Posterior cingulate gyrus (tissue), 11 donors: ENCODE measurements around the gene ANKRD10.

ENCODE experiments used
- DNase-seq, 10 donors: peaks; one replicate each; pipeline versions ENCODE4 v3.0.0 to v3.0.0-alpha.2; 2020 to 2021; ENCODE audit warnings: mixed read lengths in 3 of 10
- intact Hi-C: fragments of 100-400 bp; cut with DNase I; formaldehyde crosslinking; loops from one replicate; pipeline ENCODE4 v1.15.1; 2023

ANKRD10 gene

DNA sequence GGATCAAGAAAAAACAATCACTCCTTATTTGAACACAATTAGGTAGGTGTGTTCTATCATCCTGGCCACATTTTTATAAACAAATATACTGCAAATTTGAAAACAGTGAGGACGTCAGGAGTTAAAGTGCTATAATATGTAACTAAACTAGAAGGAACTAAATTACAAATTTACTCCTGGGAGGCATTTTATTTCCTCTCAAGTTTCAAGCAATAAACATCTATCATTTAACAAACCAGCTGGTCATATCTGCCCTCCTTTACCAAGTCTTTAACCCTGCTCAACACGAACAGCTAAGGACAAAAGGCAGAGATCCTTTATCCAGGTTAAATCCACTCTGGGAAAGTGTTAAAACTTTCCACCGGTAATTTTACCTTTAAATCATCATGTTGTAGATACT is 26.5 kb downstream of the ANKRD10 start:
- no peak for DNase-seq
- intact Hi-C loops = no loop called here

DNA sequence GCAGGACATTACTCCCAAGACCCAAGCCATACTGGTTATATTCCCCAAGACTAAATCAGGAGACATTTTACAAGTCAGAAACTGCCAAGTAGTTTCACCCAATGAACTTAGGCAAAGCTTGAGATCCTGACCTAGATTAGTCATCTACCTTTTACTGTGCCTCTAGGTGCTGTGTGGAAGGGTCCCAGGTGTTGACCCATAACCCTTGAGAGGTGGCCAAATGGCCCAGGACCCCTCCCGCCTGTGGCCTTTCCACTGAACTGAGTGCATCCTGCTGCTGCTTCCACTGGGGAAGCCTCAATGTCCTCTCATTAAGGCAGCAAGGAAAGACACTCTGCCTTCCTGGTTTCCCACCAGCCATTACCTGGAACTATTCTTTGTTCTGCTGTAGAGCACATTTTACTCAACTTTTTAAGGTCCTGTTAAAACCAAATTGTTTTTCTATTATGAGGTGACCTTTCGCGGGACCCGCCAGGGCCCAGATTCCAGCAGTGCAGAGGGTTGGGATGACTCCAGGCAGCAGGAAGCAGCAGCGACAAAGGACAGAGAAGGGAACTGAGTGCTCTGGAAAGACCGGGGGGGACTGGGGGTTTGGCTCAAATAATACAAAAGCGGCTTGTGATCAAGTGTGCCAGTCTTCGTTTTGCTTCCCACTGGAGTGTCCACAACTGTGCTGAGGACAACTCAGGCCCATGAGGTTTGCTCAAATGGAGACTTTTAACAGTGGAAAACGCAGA is 27.1 kb downstream of the ANKRD10 start:
- peak in 5 of 10 donors; percentile 35 to 85 (median 60) for DNase-seq
- intact Hi-C loops = no loop called here

DNA sequence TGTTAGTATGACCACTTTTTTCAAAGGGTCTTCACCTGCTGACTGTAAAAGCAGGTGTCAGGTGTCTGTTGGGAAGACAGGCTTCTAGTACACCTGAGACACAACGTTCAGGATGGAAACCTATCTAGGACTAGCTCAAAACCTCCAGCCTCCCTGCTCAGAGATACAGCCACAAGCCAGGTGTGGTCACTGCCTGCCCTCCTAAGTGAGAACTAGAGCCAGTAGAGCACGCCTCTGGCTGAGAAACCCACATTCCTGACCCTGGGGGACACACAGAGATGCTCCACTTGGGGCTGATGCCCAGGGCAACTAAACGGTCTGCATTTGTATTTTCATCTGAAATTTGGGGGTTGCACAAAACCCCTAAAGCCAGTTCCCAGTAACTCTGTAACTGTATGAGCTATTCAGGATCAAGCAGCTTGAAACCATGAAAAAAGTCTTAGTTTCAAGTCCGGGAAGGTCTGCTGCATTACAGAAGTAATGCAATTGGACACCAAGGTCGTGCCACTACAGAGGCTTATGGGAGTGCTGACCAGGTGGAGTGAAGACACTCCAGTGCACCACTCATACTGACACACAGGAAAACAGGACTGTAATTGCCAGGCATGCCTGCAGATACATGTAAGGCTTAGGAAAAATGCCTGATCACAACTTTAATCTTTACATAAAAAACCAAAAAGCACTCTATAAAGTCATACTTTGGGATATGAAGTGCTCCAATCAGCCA is 27.8 kb downstream of the ANKRD10 start:
- intact Hi-C loops = no loop called here
- no peak for DNase-seq

DNA sequence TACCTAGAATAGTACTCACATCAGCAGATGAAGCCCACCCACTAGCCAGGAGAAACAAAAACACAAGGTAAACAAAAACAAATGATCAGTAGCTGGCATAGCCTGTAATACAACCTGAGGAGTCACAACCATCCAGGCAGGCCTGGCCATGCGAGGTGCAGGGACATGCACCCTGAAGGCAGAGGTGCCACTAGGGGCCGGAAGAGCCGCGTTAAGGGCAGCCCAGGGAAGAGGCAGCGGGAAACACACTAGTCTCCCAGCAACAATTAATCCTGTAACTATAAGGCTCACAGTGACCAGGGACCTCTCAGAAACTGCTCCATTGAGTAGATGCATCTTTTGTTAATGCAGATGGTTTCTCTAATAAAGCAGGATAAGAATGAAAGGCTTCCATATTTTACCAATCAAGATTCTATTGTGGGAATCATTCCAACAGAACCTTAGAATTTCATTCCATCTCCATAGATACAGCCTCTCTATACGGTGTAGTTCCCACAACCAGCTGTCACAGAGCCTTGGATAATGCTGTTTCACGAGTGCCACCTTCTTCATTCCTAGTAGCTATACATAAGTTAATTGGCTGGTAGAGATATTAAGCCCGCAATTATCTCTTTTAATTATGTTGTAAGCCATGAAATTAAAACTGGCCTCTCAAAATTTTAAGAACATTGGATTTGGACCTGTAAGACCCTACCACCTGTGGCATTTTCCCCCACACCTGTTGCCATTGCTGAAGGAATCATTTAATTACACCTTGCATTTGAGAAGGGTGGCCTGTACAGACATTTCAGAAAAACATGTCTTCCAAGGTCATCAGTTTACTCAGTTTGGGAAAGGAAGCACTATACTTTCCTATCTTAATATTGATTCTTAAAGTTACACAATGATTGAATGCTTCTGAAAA is 28.7 kb downstream of the ANKRD10 start:
- no peak for DNase-seq
- intact Hi-C loops = no loop called here

DNA sequence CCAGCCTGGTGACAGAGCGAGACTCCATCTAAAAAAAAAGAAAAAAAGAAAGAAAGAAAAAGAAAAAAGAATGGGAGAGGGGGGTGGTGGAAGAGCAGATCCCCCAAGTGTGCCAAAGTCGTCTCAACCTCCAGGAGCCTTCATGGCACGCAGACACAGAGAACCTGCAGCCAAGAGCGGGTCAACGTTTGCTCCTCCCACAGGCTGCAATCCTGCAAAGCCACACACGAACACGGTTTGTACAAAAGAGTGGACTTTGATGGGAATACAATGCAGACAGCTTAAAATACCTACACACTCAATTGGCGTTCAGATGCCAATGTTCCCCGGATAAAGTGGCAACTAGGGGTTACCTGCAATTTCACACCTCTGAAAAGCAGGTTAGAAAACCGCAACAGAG is 29.4 kb downstream of the ANKRD10 start:
- intact Hi-C loops = no loop called here
- no peak for DNase-seq

DNA sequence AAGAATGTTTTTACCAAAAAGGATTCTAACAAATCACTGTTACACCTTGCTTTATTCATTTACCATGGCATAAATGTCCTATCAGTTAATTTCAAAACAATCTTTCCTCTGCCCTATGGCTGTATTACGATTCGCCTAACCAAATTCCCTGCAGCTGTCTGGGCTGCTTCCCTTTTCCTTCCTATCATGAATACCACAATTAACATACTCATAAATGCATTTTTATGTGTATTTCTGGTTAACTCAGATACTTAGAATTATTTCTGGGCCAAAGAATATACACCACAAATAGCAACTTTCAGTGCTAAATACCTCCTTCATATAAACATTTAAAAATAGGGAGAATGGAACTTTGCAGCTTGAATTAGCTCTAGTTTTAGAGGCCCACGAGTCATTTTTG is 30.4 kb downstream of the ANKRD10 start:
- DNase-seq = no peak
- intact Hi-C loops = no loop called here

DNA sequence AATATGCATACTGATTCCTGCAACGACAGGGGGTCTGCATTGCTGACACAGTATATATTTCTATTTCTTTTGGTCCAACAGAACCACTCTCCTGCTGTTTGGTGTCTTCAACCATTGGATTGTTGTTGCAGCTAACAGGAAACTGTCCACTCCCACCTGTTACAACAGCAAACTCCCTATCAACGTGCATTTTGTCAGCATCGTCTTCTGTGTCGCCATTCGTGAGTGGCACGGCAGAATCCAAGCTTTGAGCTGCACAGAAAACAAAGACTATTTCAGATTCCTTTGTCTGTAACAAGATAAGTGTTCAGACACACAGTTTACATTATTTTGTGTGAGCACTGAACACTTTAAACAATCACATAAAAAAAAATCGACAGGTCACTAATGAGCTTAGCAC is 31.3 kb downstream of the ANKRD10 start:
- intact Hi-C loops = no loop called here
- DNase-seq = no peak

DNA sequence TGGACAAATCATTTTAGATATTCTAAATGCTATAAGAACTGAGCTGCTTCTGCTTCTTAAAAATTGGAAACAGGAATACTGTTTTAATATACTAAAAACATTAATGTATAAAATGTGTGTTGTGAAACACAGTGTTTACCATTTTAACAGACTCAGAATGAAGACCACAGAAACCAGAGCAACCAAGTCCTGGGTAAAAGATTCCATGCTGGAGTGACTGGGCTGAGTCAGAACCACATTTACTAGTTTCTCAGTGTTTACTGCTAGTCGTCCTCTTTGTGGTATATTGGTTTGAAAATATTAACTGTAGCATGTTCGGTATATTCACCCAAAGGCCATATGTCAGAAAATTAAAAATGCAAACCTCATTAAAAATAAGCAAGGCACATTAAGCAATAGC is 31.9 kb downstream of the ANKRD10 start:
- DNase-seq = no peak
- intact Hi-C loops = no loop called here

DNA sequence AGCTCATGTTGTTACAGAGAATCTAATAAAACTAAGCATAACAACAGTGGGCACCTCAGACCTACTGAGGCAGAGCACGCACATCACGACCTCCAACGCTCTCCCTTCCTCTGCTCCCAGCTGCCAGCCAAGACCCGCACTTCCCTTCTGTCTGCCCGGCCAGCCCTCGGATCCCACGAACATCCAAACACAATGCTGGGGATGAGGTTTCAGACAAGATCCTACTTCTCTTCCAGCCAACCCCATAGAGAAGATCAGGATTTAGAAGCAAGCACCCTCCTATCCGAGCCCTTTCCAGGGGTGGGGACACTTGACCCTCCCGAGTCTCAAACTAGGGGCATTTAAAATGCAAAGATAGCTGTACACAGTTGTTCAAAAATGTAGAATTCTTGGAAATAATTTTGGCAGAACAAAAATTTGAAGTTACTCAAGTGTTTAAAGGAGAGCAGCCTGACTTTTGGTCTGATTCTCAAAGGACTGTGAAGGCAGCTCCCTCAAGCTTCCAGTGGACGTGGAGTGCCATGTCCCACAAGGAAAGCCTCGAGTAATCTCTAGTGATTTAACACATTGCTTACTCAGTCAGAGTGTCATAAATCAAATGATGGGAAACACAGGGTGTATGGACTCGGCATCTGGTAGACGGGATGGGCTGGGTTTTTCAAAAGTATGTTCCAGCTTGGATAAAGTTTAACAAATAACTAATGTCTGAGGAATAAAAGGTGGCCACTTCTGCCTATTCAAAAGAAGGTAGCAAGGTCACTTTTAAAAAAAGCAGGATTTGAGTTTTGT is 32.8 kb downstream of the ANKRD10 start:
- no peak for DNase-seq
- intact Hi-C loops = no loop called here

DNA sequence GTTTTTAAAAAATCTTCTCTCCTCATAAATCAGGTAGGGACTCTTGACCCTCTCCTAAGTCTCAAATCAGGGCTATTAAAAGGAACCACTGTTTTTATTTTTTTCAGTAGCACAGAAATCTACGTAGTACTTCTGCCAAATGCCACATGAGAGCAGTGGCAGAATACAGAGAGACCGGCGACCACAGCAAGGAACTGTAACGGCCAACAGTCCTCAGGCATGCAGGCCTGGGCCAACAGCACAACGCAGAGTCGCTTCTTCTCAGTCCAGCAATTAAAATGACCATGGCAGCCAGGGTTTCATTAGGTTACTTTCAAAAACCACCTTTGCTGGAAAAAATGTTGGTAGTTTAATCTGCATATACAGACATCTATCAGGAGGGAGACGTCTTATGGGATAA is 34.2 kb downstream of the ANKRD10 start:
- intact Hi-C loops = no loop called here
- DNase-seq = peak in 1 of 10 donors; percentile 82

DNA sequence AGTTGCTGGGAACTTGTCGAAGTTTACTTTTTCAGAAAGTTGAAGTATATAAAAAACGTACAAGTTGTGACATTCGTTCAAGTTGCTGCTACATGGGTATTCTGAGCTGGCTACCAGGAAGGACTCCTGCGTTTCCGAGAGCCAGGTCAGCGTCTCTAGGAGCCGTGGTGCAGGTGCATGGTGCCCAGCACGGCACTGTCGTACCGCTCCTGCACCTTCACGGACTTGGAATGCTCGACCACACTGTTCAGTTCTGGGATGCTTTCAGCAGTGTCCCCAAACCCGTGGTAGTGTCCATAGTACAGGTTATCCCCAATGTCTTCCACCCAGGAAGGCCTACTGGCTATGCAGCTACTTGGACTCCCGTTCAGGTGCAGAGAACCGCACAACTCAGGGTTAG is 35.4 kb downstream of the ANKRD10 start:
- intact Hi-C loops = no loop called here

DNA sequence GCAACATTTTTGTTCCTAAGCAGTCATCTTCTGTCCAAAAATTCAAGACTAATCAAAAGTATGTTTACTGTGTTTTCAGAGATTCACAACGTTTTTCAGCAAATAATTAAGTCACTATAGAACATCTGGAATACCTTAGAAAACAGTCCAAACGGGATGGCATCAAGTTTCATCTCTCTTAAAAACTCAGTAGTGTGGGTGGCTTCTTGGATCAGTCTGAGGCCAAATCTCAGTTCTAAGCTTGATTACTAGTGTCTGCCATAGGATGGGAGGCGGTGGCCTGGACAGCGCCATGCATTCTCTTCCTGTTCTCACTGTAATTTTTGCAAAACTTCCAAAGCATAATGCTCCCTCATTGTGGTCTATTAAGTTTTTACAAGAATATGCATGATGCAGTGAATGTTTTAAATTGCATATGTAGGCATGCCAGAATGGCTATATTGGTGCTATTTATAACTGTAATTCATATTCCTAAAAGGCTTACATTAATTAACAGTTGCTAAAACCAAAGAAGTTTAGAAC is 37.1 kb downstream of the ANKRD10 start:
- intact Hi-C loops = no loop called here
- DNase-seq = no peak

More for the DNA sequence above, 35.4 kb downstream of the ANKRD10 start:
- no peak for DNase-seq

DNA sequence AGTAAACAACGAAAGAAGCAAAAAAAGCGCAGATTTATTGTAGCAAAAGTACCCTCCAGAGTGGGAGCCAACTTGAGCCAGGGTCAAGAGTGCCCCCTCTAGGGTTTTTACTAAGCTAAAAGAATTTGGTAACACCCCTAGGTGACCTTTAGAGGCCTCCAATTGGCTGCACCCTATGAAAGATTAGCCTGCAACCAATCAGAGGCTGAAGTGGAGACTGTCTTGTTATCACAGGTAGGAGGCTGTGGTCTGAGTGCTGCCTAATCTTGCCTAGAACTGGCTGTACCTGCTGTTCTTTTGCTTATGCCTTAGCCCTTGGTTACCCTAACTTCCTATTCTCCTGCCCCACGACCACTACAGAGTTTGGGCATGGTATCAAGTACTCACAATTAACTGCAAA is 38.3 kb downstream of the ANKRD10 start:
- intact Hi-C loops = no loop called here
- DNase-seq = no peak

DNA sequence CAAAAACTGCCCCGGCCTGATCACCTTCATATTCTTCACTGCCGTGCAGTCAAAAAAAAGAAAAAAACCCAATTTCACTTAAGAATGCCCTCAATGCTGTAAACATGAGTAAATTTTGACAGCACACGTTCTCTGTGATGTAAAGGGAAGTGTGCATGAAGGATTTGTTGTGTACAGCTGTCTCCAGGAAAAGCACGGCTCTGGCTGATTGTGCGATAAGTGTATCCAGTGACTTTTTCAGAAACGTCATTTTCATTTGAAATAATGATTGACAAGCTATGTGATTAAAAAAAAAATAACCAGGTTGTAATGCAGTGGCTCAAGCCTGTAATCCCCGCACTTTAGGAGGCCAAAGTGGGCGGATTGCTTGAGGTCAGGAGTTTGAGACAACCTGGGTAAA is 39.6 kb downstream of the ANKRD10 start:
- intact Hi-C loops = no loop called here

DNA sequence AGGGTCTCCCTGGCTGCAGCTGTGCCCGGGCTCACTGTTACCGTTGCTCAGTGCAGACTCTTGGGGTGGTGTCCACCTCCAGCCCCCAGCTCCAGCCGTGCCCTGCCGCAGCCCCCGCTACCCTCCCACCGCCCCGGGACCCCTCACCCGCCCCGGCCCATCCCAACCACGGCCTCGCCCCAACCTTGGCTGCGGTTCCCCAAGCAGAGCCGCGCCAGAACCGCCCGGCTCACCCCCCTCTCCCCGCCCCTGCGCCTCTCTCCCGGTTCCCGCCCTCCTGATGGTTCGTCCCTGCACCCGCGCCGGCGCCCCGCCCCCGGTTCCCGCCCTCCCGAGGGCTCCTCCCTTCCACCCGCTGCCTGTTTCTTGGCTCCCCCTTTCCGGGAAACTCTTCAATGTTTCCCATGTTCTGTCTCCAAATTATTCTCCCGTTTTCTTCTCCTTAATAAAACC is 40.3 kb downstream of the ANKRD10 start:
- DNase-seq = peak; percentile 51 to 95 (median 74)
- intact Hi-C loops = no loop called here

More for the DNA sequence above, 39.6 kb downstream of the ANKRD10 start:
- DNase-seq = no peak

DNA sequence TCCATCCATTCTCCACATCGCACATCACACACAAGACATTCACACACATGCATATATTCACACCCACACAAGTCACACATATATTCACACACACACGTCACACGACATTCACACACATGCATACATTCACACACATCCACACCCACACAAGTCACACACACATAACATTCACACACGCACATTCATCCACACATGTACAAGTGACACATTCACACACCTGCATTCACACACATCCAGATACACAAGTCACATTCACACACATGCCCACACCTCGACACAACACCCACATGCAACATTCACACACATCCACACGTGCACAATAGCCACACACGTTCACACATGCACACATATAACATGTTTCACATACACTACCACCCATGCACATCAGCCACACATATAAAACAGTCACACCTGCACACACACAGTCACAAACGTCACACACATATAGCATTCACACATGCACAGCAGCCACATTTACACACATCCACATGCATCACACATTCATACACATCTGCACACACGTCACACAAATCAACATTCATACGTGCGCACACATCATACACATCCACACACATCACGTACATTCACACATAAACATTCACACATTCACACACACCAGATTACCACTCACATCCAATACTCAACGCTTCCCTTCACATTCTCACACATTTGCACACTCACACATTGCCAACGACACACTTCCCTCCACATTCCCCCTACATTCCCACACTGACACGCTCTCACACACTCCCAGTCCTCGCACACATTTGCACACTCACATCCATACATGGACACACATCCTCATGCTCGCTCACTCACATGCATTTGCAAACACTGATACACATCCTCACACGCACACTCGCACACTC is 41.0 kb downstream of the ANKRD10 start:
- DNase-seq = no peak
- intact Hi-C loops = no loop called here

DNA sequence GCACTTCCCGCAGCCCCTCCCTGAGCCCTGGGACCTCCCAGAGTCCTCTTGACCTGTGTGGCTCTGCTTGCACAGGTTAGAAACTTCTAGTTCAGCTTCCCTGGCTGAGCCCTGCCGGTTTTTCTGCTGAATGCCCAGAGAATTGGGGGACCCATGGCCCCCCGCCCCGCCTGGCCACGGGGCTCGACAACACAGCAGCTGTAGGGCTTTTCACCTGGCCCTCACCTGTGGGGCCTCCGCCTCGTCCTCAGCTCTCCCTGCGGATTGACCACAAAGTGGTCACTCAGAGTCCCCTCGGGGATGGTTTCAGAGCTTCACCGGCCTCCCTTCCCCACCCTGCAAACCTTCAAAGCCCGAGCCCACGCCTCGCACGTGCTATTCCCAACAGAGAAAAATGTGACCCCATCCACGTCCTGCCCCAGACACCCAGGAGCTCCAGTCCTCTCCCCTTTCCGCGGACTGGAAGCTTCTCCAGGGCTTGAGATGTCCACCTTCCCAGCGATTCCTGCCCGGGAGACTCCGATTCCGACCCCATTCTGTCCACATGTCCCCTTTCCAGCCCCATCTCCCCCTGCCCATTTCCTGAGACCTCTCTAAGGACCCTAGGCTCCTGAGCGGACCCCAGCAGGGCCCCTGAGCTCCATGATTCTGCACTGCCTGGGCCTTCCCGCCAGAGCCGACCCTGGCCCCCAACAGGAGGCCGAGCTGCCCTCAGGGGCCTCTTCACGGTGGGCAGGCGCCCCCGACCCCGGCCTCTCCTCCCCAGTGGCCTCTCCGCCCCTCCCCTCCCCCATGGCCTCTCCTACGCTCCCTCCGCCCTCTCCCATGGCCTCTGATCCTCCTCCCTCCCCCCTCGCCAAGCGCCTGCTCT is 41.9 kb downstream of the ANKRD10 start:
- intact Hi-C loops = no loop called here
- peak in 1 of 10 donors; percentile 72 for DNase-seq
